Activated naive CD8-positive, alpha-beta T cell (primary cell): Measurements from ENCODE around the gene KAT2B.

Source experiments
- H3K27ac Mint-ChIP-seq: one replicate; pipeline ENCODE4 v1.8.0; 2021; ENCODE audit warnings: mixed read lengths
- H3K27me3 Mint-ChIP-seq: one replicate; pipeline ENCODE4 v1.8.0; 2021; ENCODE audit warnings: mixed read lengths
- H3K36me3 Mint-ChIP-seq: one replicate; pipeline ENCODE4 v1.8.0; 2021; ENCODE audit warnings: mixed read lengths
- H3K4me1 Mint-ChIP-seq: one replicate; pipeline ENCODE4 v1.8.0; 2021; ENCODE audit warnings: low read depth, mixed read lengths
- H3K4me3 Mint-ChIP-seq: one replicate; pipeline ENCODE4 v1.8.0; 2021; ENCODE audit warnings: mild to moderate bottlenecking, mixed read lengths
- H3K9me3 Mint-ChIP-seq: one replicate; pipeline ENCODE4 v1.8.0; 2021; ENCODE audit warnings: low read depth, mixed read lengths

KAT2B gene

DNA sequence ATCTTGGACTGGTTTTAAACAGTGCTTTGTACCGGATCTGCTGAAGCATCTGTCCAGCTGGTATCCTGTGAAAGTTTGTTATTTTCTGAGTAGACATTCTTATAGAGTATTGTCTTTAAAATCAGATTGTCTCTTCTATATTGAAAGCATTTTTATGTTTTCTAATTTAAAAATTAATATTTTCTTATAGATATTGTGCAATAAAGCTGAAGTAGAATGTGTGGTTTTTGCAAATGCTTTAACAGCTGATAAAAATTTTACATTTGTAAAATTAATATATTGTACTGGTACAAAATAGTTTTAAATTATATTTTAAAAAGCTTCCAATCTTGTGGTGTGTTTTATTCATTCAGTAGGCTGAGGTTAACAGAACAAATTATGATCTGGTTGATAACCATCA, 113.8 kb downstream of the KAT2B start:
- Mint-ChIP-seq H3K4me3 (no peak overlapping the region), H3K36me3 (peaks cover 9% of the 10 kb centered on the region), H3K4me1 (no peaks in the 10 kb centered on the region), H3K27ac (peak overlapping the region; percentile 50), H3K27me3 (no peaks in the 10 kb centered on the region), H3K9me3 (no peaks in the 10 kb centered on the region)

DNA sequence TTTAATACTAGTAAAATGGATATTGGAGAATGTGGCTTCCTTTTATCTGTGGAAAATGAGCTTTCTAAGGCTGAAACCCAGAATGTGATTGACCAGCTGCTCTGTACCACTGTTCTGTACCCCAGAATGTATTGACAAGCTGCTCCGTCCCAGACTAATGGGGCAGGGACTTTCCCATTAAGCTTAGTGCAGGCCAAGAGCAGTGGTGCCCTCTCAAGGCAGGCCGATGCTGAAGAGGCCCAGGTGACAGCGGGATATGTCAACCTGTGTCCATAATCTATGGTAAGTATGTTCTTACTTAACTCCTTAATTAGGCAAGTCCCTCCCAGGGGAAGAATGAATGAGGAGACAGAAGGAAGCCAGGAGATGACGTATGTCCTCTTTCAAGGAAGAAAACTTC, 114.7 kb downstream of the KAT2B start:
- Mint-ChIP-seq H3K4me1 (peaks cover 5% of the 10 kb centered on the region), H3K36me3 (peaks cover 6% of the 10 kb centered on the region), H3K9me3 (no peaks in the 10 kb centered on the region), H3K27ac (no peak overlapping the region), H3K27me3 (no peaks in the 10 kb centered on the region), H3K4me3 (no peak overlapping the region)

DNA sequence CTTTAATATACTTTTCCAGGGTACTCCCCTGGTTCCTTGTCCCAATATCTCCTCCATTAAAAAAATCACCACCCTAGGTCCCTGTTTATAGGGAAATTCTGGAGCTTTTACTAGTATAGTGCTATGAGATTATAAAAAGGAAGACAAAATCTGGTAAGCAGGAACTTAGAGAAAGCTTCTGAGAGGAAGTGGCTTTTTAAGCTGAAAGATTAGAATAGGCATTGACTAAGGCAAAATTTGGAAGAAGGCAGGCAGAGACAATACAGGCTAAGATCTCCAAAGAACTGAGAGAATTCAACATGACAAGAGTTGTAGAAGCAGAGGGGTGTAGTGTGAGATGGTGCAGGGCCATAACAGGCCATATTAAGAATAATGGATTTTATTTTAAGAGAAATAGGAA, 120.0 kb downstream of the KAT2B start:
- Mint-ChIP-seq H3K36me3 (peaks cover 2% of the 10 kb centered on the region), H3K27ac (peak overlapping the region; percentile 69)

DNA sequence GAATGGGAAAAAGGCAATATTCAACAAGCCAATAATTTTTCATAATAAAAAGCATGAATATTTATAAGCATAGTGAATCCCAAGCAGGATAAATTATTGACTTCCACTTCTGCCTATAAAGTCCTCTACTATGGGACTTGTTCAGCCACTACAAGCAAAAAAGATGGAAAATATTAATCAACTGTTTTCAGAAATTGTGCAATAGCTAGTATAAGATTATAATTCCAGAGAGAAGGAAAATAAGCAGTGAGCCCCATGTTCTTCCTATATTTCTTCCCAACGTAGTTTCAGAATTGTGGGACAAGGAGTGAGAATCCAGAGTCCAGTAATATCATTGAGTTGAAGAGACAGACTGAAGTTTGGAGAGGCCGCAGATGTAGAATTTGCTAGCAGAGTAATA, 121.5 kb downstream of the KAT2B start:
- peaks cover 2% of the 10 kb centered on the region for H3K36me3 Mint-ChIP-seq
- peaks cover 2% of the 10 kb centered on the region for H3K27me3 Mint-ChIP-seq
- no peak overlapping the region for H3K4me3 Mint-ChIP-seq
- no peaks in the 10 kb centered on the region for H3K9me3 Mint-ChIP-seq
- no peak overlapping the region for H3K27ac Mint-ChIP-seq
- H3K4me1 Mint-ChIP-seq = peaks cover 20% of the 10 kb centered on the region

More for the DNA sequence above, 120.0 kb downstream of the KAT2B start:
- Mint-ChIP-seq H3K27me3 (no peaks in the 10 kb centered on the region), H3K4me3 (no peak overlapping the region), H3K4me1 (peaks cover 20% of the 10 kb centered on the region), H3K9me3 (no peaks in the 10 kb centered on the region)

DNA sequence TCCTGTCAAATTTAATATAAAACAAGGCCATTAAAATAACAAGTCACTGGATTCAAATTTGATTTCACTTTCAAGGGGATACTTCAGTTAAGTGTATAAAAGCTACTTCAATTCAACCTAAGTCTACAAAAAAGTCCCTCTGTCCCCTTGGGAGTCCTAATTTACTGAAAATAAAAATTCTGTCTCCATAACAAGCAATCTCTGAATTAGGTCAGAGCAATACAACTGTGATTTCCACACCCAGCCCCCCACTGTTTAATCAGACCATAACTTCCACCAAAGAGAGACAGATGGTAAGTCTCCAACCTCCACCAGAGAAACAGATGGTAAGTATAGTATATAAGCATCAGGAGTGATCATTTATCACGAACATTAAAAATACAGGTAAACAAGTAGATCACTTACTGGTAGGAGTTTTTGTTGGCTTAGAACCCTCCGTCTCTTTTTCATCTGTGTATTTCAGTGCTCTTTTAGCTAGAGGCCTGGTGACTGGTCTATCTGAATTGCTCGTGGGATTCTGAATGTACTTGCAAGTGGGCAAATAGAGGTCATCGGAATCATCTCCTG, 133.7 kb downstream of the KAT2B start:
- Mint-ChIP-seq H3K27me3 (no peaks in the 10 kb centered on the region), H3K9me3 (no peaks in the 10 kb centered on the region), H3K4me1 (no peaks in the 10 kb centered on the region), H3K36me3 (peaks cover 19% of the 10 kb centered on the region), H3K4me3 (no peak overlapping the region), H3K27ac (no peak overlapping the region)

DNA sequence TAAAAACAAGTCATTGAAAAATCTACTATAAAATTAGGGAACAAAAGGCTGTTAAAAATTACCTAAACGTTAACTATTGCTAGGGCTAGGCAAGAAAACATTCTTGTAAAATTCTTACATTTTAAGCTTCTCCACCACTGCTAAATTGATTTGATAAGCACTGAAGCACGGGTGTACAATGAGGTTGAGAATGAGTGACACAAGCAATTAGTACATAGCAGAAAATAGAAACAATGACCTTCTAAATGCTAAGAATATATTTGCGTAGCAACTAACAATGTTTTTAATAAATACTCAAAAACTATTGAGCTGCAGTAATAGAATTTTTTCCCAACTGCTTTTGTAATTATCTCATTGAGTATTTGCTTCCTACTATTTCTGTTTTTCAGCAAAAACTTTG, 141.0 kb downstream of the KAT2B start:
- Mint-ChIP-seq H3K4me1 (no peaks in the 10 kb centered on the region), H3K9me3 (no peaks in the 10 kb centered on the region), H3K4me3 (no peak overlapping the region), H3K27ac (no peak overlapping the region), H3K36me3 (peaks cover 12% of the 10 kb centered on the region), H3K27me3 (no peaks in the 10 kb centered on the region)

DNA sequence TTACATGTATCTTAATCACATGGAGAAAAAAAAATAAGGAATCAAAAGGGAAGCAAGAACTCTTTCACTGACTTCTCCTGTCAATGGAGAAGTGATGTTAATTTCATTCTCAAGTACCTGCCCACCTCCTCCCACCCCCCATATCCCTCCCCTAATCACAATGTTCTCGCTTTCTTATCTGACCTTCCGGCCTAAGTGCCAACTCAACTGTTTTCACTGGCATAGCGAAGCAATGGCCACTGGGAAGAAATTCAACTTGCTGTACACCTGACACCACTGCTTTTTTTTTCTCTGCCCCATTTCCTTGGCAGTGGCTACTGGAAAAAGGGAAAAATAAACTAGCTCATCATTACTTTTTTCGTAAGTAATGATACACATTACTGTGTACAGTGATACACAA, 142.0 kb downstream of the KAT2B start:
- Mint-ChIP-seq H3K9me3 (no peaks in the 10 kb centered on the region), H3K27me3 (no peaks in the 10 kb centered on the region), H3K36me3 (peaks cover 11% of the 10 kb centered on the region), H3K4me3 (no peak overlapping the region), H3K4me1 (no peaks in the 10 kb centered on the region), H3K27ac (no peak overlapping the region)

DNA sequence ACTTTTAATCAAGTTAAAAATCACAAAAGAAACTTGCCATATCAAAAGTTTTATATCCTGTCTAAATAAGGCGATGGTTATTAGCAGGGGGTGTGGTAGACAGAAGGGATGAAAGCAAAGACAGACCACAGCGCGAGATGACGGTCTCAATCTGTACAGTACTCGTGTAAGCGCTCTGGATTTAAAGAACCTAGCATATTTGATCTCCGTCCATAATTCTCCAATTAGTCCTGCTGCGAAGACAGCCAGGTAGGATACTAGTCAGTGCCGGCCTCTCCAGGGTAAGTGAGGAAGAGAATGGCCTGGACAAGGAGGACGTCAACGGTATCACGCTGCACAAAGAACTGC, 145.1 kb downstream of the KAT2B start:
- H3K4me3 Mint-ChIP-seq = no peak overlapping the region
- H3K27ac Mint-ChIP-seq = no peak overlapping the region
- no peaks in the 10 kb centered on the region for H3K27me3 Mint-ChIP-seq
- H3K4me1 Mint-ChIP-seq = no peaks in the 10 kb centered on the region
- peaks cover under 1% of the 10 kb centered on the region for H3K36me3 Mint-ChIP-seq
- H3K9me3 Mint-ChIP-seq = no peaks in the 10 kb centered on the region

DNA sequence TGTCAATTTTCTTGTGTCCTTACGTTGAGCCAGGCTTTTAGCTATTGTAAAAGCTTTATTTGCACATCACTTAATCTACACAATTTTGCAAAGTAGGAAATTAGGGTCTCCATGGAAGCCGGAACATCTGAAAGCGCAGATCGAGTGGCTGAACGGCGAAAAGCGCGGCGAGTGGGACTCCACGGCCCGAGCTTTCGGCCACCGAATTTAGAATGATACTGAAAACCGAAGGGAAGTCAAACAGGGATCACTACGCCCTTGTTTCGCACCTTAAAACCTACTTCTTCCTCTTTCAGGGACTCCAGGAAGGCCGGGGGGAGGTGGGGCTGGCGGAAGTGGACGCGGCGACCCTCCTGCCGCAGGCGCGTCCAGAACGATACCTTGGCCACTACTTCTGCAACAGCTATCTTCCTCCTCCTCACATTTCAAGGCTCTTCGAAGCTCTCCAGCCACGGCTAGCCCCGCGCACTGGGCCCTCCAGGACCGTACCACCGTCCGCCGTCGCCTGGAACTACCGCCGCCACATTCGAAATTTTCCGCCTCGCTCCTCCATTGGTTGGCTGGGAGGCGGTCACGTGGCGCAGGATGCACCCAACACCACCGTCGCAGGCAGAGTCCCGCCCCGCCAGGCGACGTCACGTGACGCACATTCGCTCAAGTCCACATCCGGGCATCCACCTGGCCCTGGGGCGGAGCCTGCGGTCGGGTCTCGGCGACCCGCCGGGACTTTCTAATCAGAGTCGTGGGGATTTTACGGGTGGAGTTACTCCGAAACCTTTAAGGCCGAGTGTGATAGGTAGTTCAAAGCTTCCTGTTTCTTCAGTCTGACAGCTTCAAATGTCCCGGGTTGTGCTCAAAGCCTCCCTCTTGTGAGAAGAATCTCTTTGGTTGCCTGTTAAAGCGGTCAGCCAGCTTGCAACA, 145.7 kb downstream of the KAT2B start, which contains the start of gene SGO1:
Gene SGO1, minus strand, starts transcription at position 528 of the 921 bp plus-strand sequence. CDS start 2,179 bp downstream, outside the sequence.
- H3K36me3 Mint-ChIP-seq = no peaks in the 10 kb centered on the region
- no peaks in the 10 kb centered on the region for H3K4me1 Mint-ChIP-seq
- H3K27me3 Mint-ChIP-seq = no peaks in the 10 kb centered on the region
- no peak within 1 kb of the TSS for H3K4me3 Mint-ChIP-seq
- no peak within 1 kb of the TSS for H3K27ac Mint-ChIP-seq
- no peaks in the 10 kb centered on the region for H3K9me3 Mint-ChIP-seq

DNA sequence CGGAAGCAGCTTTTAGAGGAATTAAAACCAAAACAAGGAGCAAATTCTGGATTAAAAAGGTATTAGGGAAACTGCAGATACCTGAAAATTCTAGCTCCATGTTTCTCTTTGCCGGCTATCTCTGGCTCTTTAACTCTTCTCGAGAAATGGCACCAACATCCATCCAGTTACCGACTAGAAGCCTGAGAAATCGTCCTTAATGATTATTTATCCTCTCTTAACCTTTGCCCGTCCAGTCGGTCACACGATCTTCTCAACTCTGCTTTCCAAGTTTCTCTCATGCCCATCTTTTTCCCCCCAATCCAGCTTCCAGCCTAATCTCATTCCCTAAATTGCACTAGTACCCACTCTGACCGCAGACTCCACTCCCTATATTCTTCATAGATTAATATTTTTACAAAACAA, 146.4 kb downstream of the KAT2B start:
- H3K27ac Mint-ChIP-seq = no peak overlapping the region
- H3K4me1 Mint-ChIP-seq = no peaks in the 10 kb centered on the region
- H3K4me3 Mint-ChIP-seq = no peak overlapping the region
- H3K27me3 Mint-ChIP-seq = no peaks in the 10 kb centered on the region
- no peaks in the 10 kb centered on the region for H3K36me3 Mint-ChIP-seq
- no peaks in the 10 kb centered on the region for H3K9me3 Mint-ChIP-seq

DNA sequence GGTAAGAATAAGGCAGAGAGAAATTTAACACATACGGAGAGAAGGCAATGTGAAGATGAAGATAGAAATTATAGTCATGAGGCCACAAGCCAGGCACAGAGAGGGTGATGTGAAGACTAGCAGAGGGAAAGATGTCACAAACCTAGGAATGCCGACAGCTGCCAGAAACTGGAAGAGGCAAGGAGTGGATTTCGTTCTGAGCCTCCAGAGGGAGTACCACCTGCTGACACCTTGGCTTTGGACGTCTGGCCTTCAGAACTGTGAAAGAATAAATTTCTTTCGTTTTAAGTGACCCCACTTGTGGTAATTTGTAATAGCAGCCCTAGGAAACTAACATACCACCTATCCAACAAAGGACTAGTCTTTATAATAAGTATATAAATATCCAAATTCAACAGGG, 150.7 kb downstream of the KAT2B start:
- no peak overlapping the region for H3K27ac Mint-ChIP-seq

DNA sequence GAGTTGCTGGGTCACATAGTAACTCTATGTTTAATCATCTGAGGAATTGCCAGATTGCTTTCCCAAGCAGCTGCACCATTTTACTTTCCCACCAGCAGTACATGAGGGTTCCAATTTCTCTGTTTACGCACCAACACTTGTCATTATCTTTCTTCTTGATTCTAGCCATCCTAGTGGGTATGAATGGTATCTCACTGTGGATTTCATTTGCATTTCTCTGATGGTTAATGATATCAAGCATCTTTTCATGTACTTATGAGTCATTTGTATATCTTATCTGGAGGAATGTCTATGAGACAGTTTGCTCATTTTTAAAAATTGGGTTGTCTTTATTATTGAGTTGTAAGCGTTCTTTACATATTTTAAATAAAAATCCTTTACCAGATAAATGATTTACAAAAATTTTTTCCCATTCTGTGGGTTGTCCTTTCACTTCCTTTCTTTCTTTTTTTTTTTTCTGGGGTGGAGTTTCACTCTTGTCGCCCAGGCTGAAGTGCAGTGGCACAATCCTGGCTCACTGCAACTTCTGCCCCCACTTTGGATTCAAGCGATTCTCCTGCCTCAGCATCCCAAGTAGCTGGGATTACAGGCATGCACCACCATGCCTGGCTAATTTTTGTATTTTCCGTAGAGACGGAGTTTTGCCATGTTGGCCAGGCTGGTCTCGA, 154.7 kb downstream of the KAT2B start:
- no peaks in the 10 kb centered on the region for H3K9me3 Mint-ChIP-seq
- H3K36me3 Mint-ChIP-seq = peaks cover 22% of the 10 kb centered on the region
- H3K4me3 Mint-ChIP-seq = no peak overlapping the region
- peaks cover 11% of the 10 kb centered on the region for H3K4me1 Mint-ChIP-seq
- no peaks in the 10 kb centered on the region for H3K27me3 Mint-ChIP-seq
- H3K27ac Mint-ChIP-seq = no peak overlapping the region

More for the DNA sequence above, 150.7 kb downstream of the KAT2B start:
- no peaks in the 10 kb centered on the region for H3K4me1 Mint-ChIP-seq
- no peaks in the 10 kb centered on the region for H3K27me3 Mint-ChIP-seq
- H3K36me3 Mint-ChIP-seq = peaks cover 7% of the 10 kb centered on the region
- H3K4me3 Mint-ChIP-seq = no peak overlapping the region
- no peaks in the 10 kb centered on the region for H3K9me3 Mint-ChIP-seq

DNA sequence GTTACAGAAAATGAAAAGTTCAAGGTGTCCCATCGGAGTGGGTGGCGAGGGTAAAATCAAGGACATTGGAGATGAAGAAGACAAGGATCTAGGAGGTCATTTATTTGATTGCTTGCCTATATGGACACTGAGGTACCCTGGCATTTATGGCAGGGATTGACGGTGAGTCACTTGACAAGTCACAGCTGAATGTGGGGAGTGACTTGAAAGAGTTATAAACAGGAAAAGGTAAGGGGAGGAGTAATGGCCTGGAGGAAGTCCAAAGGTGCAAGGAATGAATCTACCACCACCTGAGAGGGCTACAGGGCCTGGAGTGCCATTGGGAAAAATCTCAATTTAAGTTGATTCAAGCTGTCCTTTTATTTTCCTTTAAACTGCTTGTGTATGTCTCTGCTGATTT, 157.5 kb downstream of the KAT2B start:
- Mint-ChIP-seq H3K9me3 (no peaks in the 10 kb centered on the region), H3K27me3 (no peaks in the 10 kb centered on the region), H3K27ac (no peak overlapping the region), H3K4me3 (peak overlapping the region; percentile 2), H3K36me3 (peaks cover 22% of the 10 kb centered on the region), H3K4me1 (peaks cover 12% of the 10 kb centered on the region)

DNA sequence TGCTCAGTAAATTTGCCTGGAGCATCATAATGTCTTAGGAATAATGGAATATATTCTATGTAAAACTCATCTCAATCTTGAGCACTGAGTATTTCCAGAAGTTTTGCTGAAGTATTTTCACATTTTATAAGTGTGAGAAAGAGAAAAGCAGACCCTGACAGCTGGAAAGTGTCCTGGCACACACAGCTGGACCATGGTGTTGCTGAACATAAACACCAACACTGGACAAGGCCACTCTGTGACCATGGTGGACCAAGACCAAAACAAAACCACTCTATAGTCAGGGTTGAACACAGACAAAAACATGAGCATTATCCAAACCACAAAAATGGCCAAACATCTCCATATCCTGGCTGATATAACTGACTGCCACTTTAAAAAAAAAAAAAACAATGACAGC, 160.9 kb downstream of the KAT2B start:
- Mint-ChIP-seq H3K4me3 (no peak overlapping the region), H3K27me3 (no peaks in the 10 kb centered on the region), H3K36me3 (peaks cover 29% of the 10 kb centered on the region), H3K9me3 (peaks cover 4% of the 10 kb centered on the region), H3K4me1 (peaks cover 12% of the 10 kb centered on the region), H3K27ac (no peak overlapping the region)
